NCI-H2171 treated with DMSO at 0.1 percent for 48 hours (cell line): Measurements from ENCODE around the gene NOTCH3.

ENCODE experiments used
- DNase-seq: peaks from one replicate; lab custom pipeline; 2025; lab: John Stamatoyannopoulos, UW

Gene NOTCH3

DNA sequence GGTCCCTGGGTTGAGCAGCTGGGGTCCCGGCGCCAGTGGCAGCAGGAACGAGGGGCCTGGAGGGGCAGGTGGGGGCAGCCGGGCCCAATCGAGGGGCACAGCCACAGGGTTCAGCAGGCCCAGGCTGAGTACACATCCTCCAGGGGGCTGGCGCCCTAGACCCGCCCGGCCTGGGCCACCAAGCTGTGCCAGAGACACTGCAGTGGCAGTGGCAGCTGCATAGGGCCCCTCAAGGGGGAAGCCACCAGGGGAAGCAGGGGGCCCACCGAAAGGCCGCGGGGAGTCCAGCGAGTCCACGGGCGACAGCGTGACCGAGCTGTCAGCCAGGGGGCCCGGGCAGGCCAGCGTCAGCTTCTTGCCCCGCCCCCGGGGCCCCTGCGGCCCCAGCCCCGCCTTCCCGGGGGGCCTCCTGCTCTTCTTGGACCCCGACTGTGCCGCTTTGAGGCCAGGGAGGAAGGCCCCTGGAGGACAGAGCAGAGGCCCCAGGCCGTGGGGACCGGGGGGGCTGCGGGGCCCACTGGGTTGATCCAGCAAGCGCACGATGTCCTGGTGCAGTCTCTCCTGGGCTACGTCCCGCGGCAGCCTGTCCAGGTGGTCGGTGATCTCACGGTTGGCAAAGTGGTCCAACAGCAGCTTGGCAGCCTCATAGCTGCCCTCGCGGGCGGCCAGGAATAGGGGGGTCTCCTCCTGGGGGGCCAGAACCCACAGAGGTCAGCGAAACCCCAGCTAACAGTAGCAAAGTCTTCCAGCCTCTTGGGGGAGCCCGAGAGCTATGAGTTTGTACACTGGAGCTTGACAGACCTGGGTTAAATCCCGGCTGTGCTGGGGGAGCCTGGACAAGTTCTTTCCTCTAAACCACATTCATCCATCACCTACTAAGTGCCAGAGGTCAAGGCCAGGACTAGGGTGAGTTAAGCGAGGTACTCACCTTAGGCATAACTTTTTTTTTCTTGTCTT is 39.5 kb downstream of the NOTCH3 start:
- peak; percentile 33 for DNase-seq

DNA sequence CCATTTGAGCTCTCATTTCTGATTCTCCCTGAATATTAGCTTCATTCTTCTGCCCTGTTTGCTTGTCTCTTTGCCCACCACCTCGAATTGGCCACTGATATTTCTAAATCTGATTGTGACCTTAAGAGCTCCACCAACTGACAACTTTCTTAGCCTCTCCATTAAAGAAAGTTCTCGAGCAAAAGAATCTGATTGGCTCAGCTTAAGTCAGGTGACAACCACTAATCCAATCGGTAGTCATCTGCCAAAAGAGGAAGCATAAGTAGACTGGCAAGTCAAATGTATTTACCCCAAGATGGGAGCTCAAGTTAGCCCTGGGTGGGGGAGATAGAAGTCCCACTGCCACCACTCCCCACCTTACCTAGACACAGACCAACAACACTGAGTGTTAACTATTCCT is 41.5 kb downstream of the NOTCH3 start:
- DNase-seq, result no peak

GRCh38 chr19:15156391-15156790 is 44.4 kb downstream of the NOTCH3 start:
- DNase-seq, result no peak

GRCh38 chr19:15155296-15155695 is 45.5 kb downstream of the NOTCH3 start:
- DNase-seq, result no peak

GRCh38 chr19:15154002-15154612 is 46.7 kb downstream of the NOTCH3 start:
- peak; percentile 28 for DNase-seq

- DNase-seq, result no peak
Measured at GRCh38 chr19:15149737-15150136, 51.1 kb downstream of the NOTCH3 start.

DNA sequence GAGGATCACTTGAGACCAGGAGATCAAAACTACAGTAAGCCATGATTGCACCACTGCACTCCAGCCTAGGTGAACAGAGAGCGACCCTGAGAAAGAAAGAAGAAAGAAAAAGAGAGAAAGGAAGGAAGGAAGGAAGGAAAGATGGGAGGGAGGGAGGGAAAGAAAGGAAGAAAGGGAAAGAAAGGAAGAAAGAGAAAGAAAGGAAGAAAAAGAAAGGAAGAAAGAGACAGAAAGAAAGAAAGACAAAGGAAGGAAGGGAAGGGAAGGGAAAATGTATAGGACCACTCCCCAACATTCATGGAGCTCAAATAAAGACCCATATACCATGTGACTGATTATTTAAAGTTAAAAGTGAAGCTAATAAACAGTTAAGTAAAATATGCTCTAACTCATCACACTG is 53.7 kb downstream of the NOTCH3 start:
- DNase-seq, result no peak

- DNase-seq, result no peak
Measured at GRCh38 chr19:15144046-15144646, 56.6 kb downstream of the NOTCH3 start.

DNA sequence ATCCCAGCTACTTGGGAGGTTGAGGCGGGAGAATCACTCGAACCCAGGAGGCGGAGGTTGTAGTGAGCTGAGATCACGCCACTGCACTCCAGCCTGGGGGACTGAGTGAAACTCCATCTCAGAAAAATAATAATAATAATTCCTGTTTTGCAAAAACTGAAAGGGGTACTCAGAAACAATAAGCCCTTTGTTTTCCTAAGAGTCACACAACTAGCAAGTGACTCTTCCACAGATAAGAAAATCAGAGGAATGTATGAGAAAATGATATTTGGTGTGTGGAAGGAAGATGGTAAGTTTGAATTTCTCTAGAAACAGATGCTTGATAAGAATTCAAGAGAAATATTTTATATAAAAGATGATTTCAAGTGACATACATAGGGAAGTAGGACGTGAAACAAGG is 58.5 kb downstream of the NOTCH3 start:
- no peak for DNase-seq

DNA sequence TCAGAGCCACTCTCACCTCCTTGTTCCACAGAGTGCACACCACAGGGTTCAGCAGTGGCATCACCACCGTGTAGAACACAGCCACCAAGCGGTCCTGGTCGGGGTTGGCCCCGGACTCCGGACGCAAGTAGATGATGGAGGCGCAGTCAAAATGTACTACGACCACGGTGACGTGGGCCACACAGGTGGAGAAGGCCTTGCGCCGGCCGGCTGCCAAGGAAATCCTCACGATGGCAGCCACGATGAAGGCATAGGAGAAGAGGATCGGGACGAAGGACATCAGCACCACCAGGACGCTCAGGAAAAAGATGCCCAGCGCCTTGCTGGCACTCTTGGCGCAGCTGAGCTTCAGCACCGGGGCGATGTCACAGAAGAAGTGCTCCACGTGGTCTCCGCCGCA is 59.7 kb downstream of the NOTCH3 start:
- DNase-seq, result no peak

- no peak for DNase-seq
Measured at GRCh38 chr19:15138427-15138826, 62.4 kb downstream of the NOTCH3 start.

GRCh38 chr19:15137777-15138176 is 63.0 kb downstream of the NOTCH3 start:
- no peak for DNase-seq

DNA sequence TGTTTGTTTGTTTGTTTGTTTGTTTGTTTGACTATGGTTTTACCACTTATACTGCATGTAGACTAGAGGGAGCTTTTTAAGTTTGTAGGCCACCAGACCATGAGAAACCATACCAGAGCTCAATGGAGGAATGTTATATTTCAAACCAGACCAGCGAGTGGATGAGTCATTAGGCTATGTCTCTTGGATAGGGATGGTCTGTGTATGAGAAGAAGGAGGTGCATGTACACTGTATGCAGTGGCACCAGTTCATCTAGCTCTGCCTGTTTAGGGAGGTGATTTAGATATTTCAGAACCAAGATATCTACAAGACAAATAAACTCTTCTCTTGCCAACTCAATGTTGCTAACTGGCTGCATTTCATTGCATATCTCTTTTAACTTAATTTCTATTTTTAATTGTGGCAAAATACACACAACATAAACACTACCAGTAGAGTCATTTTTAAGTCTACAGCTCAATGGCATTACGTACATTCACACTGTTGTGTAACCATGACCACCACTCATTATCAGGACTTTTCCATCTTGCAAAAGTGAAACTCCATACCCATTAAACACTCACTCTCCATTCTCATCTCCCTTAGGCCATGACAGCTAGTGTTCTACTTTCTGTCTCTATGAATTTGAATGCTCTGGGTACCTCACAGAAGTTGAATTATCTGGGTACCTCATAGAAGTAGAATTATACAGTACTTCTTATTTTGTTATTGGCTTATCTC is 64.4 kb downstream of the NOTCH3 start:
- no peak for DNase-seq

- DNase-seq, result no peak
Measured at GRCh38 chr19:15129856-15130585, 70.8 kb downstream of the NOTCH3 start.

GRCh38 chr19:15128162-15128770 is 72.5 kb downstream of the NOTCH3 start:
- DNase-seq, result no peak

GRCh38 chr19:15126131-15126910 is 74.5 kb downstream of the NOTCH3 start:
- DNase-seq, result no peak

GRCh38 chr19:15125232-15126067 is 75.3 kb downstream of the NOTCH3 start:
- peak; percentile 98 for DNase-seq

DNA sequence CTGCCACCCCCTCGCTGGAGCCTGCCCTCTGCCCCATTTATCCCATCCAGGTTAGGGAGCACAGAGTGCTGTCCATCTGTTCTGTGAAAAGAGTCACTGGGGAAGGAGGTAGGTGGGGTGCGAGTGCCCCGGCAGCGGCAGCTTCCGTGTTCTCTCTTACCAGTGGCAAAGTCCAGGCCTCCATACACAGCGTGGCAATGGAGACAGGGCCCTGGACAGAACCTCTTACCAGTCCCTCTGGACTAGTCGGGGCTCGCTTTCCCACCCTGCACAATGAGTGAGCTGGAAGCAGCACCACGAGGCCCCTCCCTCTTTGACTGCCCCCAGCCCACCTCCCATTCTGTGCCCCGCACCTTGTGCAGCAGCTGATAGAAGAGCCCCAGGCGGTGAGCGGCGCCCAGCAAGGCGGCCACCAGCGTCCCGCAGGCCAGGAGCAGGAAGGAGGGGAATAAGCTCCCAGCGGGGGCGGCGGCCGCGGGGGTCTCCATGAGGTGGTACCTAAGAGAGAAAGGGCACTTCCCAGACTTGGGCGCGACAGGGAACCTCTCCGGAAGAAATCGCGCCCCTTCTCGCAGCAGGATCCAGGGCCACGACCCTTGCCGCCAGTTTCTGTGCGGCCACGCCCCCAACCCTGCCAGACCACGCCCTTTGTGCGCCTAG is 76.1 kb downstream of the NOTCH3 start:
- peak; percentile 22 for DNase-seq

DNA sequence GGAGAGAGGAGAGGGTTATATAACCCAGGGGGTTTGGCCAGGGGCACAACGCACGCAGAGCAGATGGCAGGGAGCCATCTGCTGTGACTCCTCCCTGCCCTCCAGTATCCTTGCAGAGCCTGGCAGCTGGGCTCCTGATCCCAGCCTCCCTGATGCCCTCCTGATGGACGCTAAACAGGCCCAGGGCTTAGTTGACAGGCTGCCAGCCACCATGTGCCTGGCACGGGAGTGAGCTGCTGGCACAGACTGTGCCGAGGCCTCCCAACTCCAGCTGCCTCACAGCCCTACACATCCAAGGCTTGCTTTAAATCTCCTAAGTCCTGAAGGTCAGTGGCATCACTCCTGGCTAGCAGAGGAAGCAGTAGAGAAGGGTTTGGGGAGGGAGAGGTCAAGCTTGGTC is 76.9 kb downstream of the NOTCH3 start:
- DNase-seq, result peak; percentile 89
